K562 treated with DMSO at 1 percent for 4 hours (cell line): ENCODE measurements around the gene SCGB1A1. TPM values are rescaled to one million over a fixed set of nuclear protein-coding genes. Genes with fewer than 3 reads are reported as not detected.

Experiments used
- total RNA-seq: library from RNA; unstranded; fragments of 300-600 nt; gene quantifications from 2 replicates; pipeline ENCODE4 v1.2.3, GENCODE V29; 2022; ENCODE audit not compliant: insufficient read depth

Gene SCGB1A1, protein sequence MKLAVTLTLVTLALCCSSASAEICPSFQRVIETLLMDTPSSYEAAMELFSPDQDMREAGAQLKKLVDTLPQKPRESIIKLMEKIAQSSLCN
- not detected in 2 replicates for total RNA-seq

DNA sequence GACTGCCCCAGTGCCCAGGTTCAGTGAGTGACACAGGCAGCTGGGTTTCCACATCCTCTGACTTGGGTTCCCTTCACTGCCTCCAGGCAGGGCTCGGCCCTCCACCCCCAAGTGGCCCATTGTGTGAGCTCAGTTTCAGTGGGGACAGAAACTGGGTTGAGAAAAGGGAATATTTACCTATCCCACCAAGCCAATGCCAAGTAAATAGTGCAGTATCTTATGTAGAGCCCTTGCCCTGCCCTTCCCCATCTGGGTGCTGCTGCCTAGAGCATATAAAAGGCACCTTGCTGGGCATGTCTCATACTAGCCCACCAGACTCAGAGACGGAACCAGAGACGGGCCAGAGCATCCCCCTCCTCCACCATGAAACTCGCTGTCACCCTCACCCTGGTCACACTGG, at the start of gene SCGB1A1:
TSS of gene SCGB1A1 (plus strand) at position 301 of the 400 bp plus-strand sequence. CDS start at position 364, 63 bp downstream.

Other genes with a start within 250 kb of the SCGB1A1 start
- not detected in 2 replicates for gene SCGB1D1, start 228.8 kb upstream of the SCGB1A1 start, total RNA-seq
- gene SCGB2A1, start 210.4 kb upstream of the SCGB1A1 start, total RNA-seq, result not detected in 2 replicates
- not detected in 2 replicates for gene SCGB1D2, start 176.8 kb upstream of the SCGB1A1 start, total RNA-seq
- gene SCGB2A2, start 148.9 kb upstream of the SCGB1A1 start, total RNA-seq, result not detected in 2 replicates
- gene SCGB1D4, start 120.0 kb upstream of the SCGB1A1 start, total RNA-seq, result not detected in 2 replicates
- 16.8 and 20.3 TPM in 2 replicates for gene ASRGL1, start 81.6 kb upstream of the SCGB1A1 start, total RNA-seq
- 34.9 and 54.7 TPM in 2 replicates for gene AHNAK, start 127.8 kb downstream of the SCGB1A1 start, total RNA-seq
- 4,119 and 4,134 TPM in 2 replicates for gene EEF1G, start 154.9 kb downstream of the SCGB1A1 start, total RNA-seq
- gene TUT1, start 172.5 kb downstream of the SCGB1A1 start, total RNA-seq, result 15.8 and 16.5 TPM in 2 replicates
- 79.1 and 104 TPM in 2 replicates for gene MTA2, start 182.8 kb downstream of the SCGB1A1 start, total RNA-seq
- gene EML3, start 193.7 kb downstream of the SCGB1A1 start, total RNA-seq, result 39.0 and 40.6 TPM in 2 replicates
- gene ROM1, start 194.2 kb downstream of the SCGB1A1 start, total RNA-seq, result 0.71 and 2.2 TPM in 2 replicates
- gene B3GAT3, start 203.0 kb downstream of the SCGB1A1 start, total RNA-seq, result 80.5 and 90.3 TPM in 2 replicates
- 276 and 311 TPM in 2 replicates for gene GANAB, start 227.6 kb downstream of the SCGB1A1 start, total RNA-seq
- 20.2 and 24.0 TPM in 2 replicates for gene INTS5, start 234.3 kb downstream of the SCGB1A1 start, total RNA-seq
- gene C11orf98, start 246.2 kb downstream of the SCGB1A1 start, total RNA-seq, result 105 and 114 TPM in 2 replicates
- gene CSKMT, start 246.3 kb downstream of the SCGB1A1 start, total RNA-seq, result 12.7 and 27.2 TPM in 2 replicates